Measurements from ENCODE around the gene SLC9A8.

SLC9A8 gene

GRCh38 chr20:49862607-49863200, 50.1 kb downstream of the SLC9A8 start:
- FAIRE-seq: no peak

GRCh38 chr20:49863666-49864065, 51.0 kb downstream of the SLC9A8 start:
- no peak for TF ChIP-seq CTCF (IDR thresholded peaks at IDR 0.05; ENCODE audit: insufficient read depth, missing control alignments)
- FAIRE-seq (no peak), DNase-seq (ENCODE audit: insufficient read length, low spot score) (no peak)

More at GRCh38 chr20:49862607-49863200, 50.1 kb downstream of the SLC9A8 start:
- no peak for DNase-seq (ENCODE audit: insufficient read length, low spot score)
- TF ChIP-seq CTCF (IDR thresholded peaks at IDR 0.05; ENCODE audit: insufficient read depth, missing control alignments): no peak

- no peak for DNase-seq (ENCODE audit: insufficient read length, low spot score)
- TF ChIP-seq CTCF (IDR thresholded peaks at IDR 0.05; ENCODE audit: insufficient read depth, missing control alignments): no peak
- FAIRE-seq: no peak
Measured at GRCh38 chr20:49865559-49865958, 52.9 kb downstream of the SLC9A8 start.

- FAIRE-seq (no peak), DNase-seq (ENCODE audit: insufficient read length, low spot score) (no peak)
- TF ChIP-seq CTCF (IDR thresholded peaks at IDR 0.05; ENCODE audit: insufficient read depth, missing control alignments): no peak
Measured at GRCh38 chr20:49866051-49866450, 53.4 kb downstream of the SLC9A8 start.

- FAIRE-seq (no peak), DNase-seq (ENCODE audit: insufficient read length, low spot score) (no peak)
- TF ChIP-seq CTCF (IDR thresholded peaks at IDR 0.05; ENCODE audit: insufficient read depth, missing control alignments): no peak
Measured at GRCh38 chr20:49867453-49868215, 55.0 kb downstream of the SLC9A8 start.

GRCh38 chr20:49868538-49868937, 55.9 kb downstream of the SLC9A8 start:
- no peak for DNase-seq (ENCODE audit: insufficient read length, low spot score)
- TF ChIP-seq CTCF (IDR thresholded peaks at IDR 0.05; ENCODE audit: insufficient read depth, missing control alignments): no peak
- no peak for FAIRE-seq

- FAIRE-seq (no peak), DNase-seq (ENCODE audit: insufficient read length, low spot score) (no peak)
- TF ChIP-seq CTCF (IDR thresholded peaks at IDR 0.05; ENCODE audit: insufficient read depth, missing control alignments): no peak
Measured at GRCh38 chr20:49868964-49869363, 56.3 kb downstream of the SLC9A8 start.

Data from D721Med (cell line).